ENCODE results near the gene GLTP. TPM values are rescaled to one million over a fixed set of nuclear protein-coding genes. Genes with fewer than 3 reads are reported as not detected.

GLTP gene
- total RNA-seq, 1 donor from 2014 or later = 27.1 TPM

DNA sequence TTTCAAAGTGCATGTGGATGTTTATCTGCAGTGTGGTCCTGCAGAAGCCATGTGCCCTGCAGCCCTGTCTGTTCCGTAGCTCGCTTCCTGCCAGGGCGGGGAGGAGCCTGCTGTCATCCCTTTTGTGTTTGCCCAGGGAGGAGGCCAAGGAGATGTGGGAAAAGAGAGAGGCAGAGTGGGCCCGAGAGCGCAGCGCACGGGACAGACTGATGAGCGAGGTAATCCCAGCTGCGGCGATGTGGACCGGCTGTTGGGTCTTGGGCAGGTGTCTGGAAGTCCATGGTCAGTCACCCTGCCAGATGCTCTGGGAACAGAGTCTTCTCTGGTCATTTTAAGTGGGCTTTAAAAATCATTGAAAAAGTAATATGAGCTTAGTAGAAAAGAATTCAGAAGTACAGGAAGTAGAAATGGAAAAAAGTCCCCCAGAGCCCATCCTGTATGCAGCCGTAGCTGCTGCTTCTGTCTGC lies 32.5 kb upstream of the GLTP start:
- H3K9ac ChIP-seq (ENCODE audit: low read length) = no peak overlapping the region
- DNase-seq (ENCODE audit: low read depth) (no peak), FAIRE-seq (no peak)
- no peaks in the 10 kb centered on the region for H3K27me3 ChIP-seq (ENCODE audit: insufficient read depth, low read length)
- no peak overlapping the region for H2AFZ ChIP-seq (ENCODE audit: low read depth, low read length)
- no peaks in the 10 kb centered on the region for H4K20me1 ChIP-seq (ENCODE audit: insufficient read depth, low read length)
- Mint-ChIP-seq H3K36me3 (ENCODE audit: low read depth, unreplicated experiment) (peaks cover 14% of the 10 kb centered on the region), H3K4me1 (ENCODE audit: low read depth, unreplicated experiment) (peaks cover 3% of the 10 kb centered on the region), H3K9me3 (ENCODE audit: unreplicated experiment) (no peaks in the 10 kb centered on the region), H3K27ac (ENCODE audit: unreplicated experiment) (no peak overlapping the region), H3K4me3 (ENCODE audit: unreplicated experiment) (no peak overlapping the region), H3K27me3 (ENCODE audit: low read depth, unreplicated experiment) (no peaks in the 10 kb centered on the region)
- TF ChIP-seq CTCF (IDR thresholded peaks at IDR 0.05; ENCODE audit: insufficient read depth, low read depth, low read length) (no peak), EZH2 (IDR thresholded peaks at IDR 0.05; ENCODE audit: insufficient read depth, low read length) (no peak)
- no peak overlapping the region for H3K4me3 ChIP-seq (ENCODE audit: insufficient read depth, low read depth, low read length)
- H3K4me2 ChIP-seq (ENCODE audit: low read length) = no peak overlapping the region
- H3K79me2 ChIP-seq (ENCODE audit: insufficient read depth, low read length) = no peaks in the 10 kb centered on the region
- peaks cover 40% of the 10 kb centered on the region for H3K36me3 ChIP-seq (ENCODE audit: insufficient read depth, low read length)
- H3K27ac ChIP-seq (ENCODE audit: low read depth, low read length) = no peak overlapping the region
- H3K4me1 ChIP-seq (ENCODE audit: insufficient read depth, low read length) = no peaks in the 10 kb centered on the region
- H3K9me3 ChIP-seq (ENCODE audit: insufficient read depth, low read depth, low read length) = no peaks in the 10 kb centered on the region

DNA sequence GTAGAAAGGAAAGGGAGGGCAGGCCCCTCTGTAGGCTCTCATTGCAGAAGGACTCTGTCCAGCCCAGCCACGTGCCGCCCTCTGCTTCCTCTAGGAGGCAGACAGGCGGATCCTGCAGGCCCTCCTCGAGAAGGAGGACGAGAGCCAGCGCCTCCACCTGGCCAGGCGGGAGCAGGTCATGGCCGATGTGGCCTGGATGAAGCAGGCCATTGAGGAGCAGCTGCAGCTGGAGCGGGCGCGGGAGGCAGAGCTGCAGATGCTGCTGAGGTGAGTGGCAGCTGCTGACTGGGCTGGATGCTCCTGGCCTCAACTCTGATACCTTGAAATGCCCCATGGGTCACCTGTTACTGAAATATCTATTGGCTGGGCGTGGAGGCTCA lies 30.6 kb upstream of the GLTP start:
- no peaks in the 10 kb centered on the region for H3K4me1 ChIP-seq (ENCODE audit: insufficient read depth, low read length)
- no peak overlapping the region for H3K4me3 ChIP-seq (ENCODE audit: insufficient read depth, low read depth, low read length)
- H3K36me3 ChIP-seq (ENCODE audit: insufficient read depth, low read length) = peaks cover 40% of the 10 kb centered on the region
- FAIRE-seq (no peak), DNase-seq (ENCODE audit: low read depth) (peak; percentile 2)
- peaks cover 23% of the 10 kb centered on the region for H3K36me3 Mint-ChIP-seq (ENCODE audit: low read depth, unreplicated experiment)
- H3K27ac ChIP-seq (ENCODE audit: low read depth, low read length) = no peak overlapping the region
- no peak overlapping the region for H3K4me2 ChIP-seq (ENCODE audit: low read length)
- H3K9me3 Mint-ChIP-seq (ENCODE audit: unreplicated experiment) = no peaks in the 10 kb centered on the region
- TF ChIP-seq CTCF (IDR thresholded peaks at IDR 0.05; ENCODE audit: insufficient read depth, low read depth, low read length) = no peak
- H3K27me3 Mint-ChIP-seq (ENCODE audit: low read depth, unreplicated experiment) = no peaks in the 10 kb centered on the region
- H3K4me1 Mint-ChIP-seq (ENCODE audit: low read depth, unreplicated experiment) = peaks cover 3% of the 10 kb centered on the region
- H3K9me3 ChIP-seq (ENCODE audit: insufficient read depth, low read depth, low read length) = no peaks in the 10 kb centered on the region
- H3K4me3 Mint-ChIP-seq (ENCODE audit: unreplicated experiment) = no peak overlapping the region
- no peak overlapping the region for H3K27ac Mint-ChIP-seq (ENCODE audit: unreplicated experiment)
- H2AFZ ChIP-seq (ENCODE audit: low read depth, low read length) = no peak overlapping the region
- no peaks in the 10 kb centered on the region for H4K20me1 ChIP-seq (ENCODE audit: insufficient read depth, low read length)
- no peaks in the 10 kb centered on the region for H3K27me3 ChIP-seq (ENCODE audit: insufficient read depth, low read length)
- H3K9ac ChIP-seq (ENCODE audit: low read length) = no peak overlapping the region
- no peaks in the 10 kb centered on the region for H3K79me2 ChIP-seq (ENCODE audit: insufficient read depth, low read length)

DNA sequence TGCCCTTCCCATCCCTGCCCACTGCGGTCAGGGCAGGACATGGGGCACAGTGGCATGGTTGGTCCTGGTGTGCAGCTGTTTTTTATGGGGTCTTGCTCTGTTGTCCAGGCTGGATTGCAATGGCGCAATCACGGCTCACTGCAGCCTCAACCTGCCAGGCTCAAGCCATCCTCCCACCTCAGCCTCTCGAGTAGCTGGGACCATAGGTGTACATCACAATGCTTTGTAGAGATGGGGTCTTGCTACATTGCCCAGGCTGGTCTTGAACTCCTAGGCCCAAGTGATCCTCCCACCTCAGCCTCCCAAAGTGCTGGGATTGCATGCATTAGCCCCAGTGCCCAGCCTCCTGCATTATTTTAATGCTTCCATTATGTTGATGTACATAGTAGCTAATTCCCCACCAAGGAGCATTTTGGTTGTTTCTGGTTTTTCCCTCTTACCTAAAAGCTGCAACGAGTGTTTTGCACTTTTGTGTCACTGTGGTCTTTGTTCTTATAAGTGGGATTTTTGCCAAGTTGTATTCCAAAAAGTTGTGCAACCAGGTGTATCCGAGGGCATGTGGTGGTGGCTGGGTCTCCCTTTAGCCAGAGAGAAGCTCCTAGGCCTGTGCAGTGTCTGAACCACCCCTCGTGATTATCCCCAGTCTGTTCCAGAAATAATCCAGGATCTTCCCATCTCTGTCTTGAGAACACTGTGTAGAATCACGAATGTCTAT lies 30.1 kb upstream of the GLTP start:
- Histone ChIP-seq H3K79me2 (ENCODE audit: insufficient read depth, low read length) (no peaks in the 10 kb centered on the region), H3K27ac (ENCODE audit: low read depth, low read length) (no peak overlapping the region), H3K4me2 (ENCODE audit: low read length) (no peak overlapping the region), H3K9ac (ENCODE audit: low read length) (no peak overlapping the region), H3K27me3 (ENCODE audit: insufficient read depth, low read length) (no peaks in the 10 kb centered on the region), H3K4me3 (ENCODE audit: insufficient read depth, low read depth, low read length) (no peak overlapping the region), H2AFZ (ENCODE audit: low read depth, low read length) (no peak overlapping the region), H4K20me1 (ENCODE audit: insufficient read depth, low read length) (no peaks in the 10 kb centered on the region), H3K36me3 (ENCODE audit: insufficient read depth, low read length) (peaks cover 41% of the 10 kb centered on the region), H3K9me3 (ENCODE audit: insufficient read depth, low read depth, low read length) (no peaks in the 10 kb centered on the region), H3K4me1 (ENCODE audit: insufficient read depth, low read length) (no peaks in the 10 kb centered on the region)
- Mint-ChIP-seq H3K27me3 (ENCODE audit: low read depth, unreplicated experiment) (no peaks in the 10 kb centered on the region), H3K36me3 (ENCODE audit: low read depth, unreplicated experiment) (peaks cover 24% of the 10 kb centered on the region), H3K27ac (ENCODE audit: unreplicated experiment) (no peak overlapping the region), H3K9me3 (ENCODE audit: unreplicated experiment) (no peaks in the 10 kb centered on the region), H3K4me3 (ENCODE audit: unreplicated experiment) (no peak overlapping the region), H3K4me1 (ENCODE audit: low read depth, unreplicated experiment) (peaks cover 3% of the 10 kb centered on the region)
- DNase-seq (ENCODE audit: low read depth) (no peak), FAIRE-seq (no peak)
- TF ChIP-seq CTCF (IDR thresholded peaks at IDR 0.05; ENCODE audit: insufficient read depth, low read depth, low read length) (no peak), EZH2 (IDR thresholded peaks at IDR 0.05; ENCODE audit: insufficient read depth, low read length) (no peak)
